ENCODE measurements around the gene B4GAT1.
"Not testable (repeated sequence)": the region's sequence is repeated elsewhere in the genome, so short reads cannot be mapped to it uniquely, and the experiment has no call there.

The B4GAT1 gene

DNA sequence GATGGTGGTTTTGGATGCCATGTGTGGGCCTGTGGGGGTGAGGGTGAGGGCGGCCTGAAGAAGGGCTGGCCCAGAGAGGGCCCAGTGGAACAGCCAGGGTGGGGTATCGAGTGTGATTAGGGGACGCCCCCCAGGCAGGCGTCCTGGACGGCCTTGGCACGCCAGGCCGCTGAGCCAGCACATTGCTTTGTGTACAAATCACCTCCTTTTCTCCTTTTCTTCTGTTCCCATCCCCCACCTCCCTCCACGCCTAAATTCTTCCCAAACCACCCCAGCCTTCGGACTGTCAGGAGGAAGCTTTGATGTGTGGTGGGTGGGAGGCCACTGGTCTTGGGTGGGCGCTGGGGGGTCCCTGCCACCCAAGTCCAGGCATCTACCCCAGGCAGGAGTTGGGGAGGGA lies 22.8 kb downstream of the B4GAT1 start:
- H3K4me3 ChIP-seq (IDR thresholded peaks at IDR 0.05; ENCODE audit: insufficient read depth, low read depth, low read length) = no peak overlapping the region
- H4K20me1 ChIP-seq (ENCODE audit: insufficient read depth) = no peaks in the 10 kb centered on the region
- no peaks in the 10 kb centered on the region; the same call in 1 of the 2 replicates for H3K27me3 ChIP-seq (ENCODE audit: insufficient read depth, low read depth)
- no peak overlapping the region for H3K9ac ChIP-seq
- H3K4me1 ChIP-seq (ENCODE audit: low read depth, poor library complexity, severe bottlenecking) = peaks cover 10% of the 10 kb centered on the region
- no peak overlapping the region for H3K27ac ChIP-seq
- H3K79me2 ChIP-seq (ENCODE audit: insufficient read depth, low read depth) = no peaks in the 10 kb centered on the region
- no peaks in the 10 kb centered on the region for H3K36me3 ChIP-seq (ENCODE audit: insufficient read depth)
- H2AFZ ChIP-seq (ENCODE audit: low read depth) = no peak overlapping the region
- no peak overlapping the region for H3K4me2 ChIP-seq
- TF ChIP-seq, protein P1, sequence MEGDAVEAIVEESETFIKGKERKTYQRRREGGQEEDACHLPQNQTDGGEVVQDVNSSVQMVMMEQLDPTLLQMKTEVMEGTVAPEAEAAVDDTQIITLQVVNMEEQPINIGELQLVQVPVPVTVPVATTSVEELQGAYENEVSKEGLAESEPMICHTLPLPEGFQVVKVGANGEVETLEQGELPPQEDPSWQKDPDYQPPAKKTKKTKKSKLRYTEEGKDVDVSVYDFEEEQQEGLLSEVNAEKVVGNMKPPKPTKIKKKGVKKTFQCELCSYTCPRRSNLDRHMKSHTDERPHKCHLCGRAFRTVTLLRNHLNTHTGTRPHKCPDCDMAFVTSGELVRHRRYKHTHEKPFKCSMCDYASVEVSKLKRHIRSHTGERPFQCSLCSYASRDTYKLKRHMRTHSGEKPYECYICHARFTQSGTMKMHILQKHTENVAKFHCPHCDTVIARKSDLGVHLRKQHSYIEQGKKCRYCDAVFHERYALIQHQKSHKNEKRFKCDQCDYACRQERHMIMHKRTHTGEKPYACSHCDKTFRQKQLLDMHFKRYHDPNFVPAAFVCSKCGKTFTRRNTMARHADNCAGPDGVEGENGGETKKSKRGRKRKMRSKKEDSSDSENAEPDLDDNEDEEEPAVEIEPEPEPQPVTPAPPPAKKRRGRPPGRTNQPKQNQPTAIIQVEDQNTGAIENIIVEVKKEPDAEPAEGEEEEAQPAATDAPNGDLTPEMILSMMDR (conservative IDR thresholded peaks at IDR 0.05; ENCODE audit: low read depth, low read length) = no peak

DNA sequence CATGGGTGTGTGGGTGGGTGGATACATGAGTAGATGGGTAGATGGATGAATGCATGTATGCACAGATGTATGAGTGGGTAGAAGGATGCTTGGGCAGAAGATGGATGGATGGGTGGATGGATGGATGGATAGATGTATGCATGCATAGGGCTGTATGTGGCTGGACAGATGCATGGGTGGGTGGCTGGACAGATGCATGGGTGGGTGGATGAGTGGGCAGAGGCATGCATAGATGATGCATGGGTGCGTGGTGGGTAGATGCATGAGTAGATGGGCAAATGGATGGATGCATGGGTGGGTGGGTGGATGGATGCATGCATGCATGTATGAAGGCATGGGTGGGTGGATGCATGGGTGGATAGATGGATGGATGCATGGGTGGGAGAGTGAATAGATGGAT lies 23.7 kb downstream of the B4GAT1 start:
- peaks cover 10% of the 10 kb centered on the region for H3K4me1 ChIP-seq (ENCODE audit: low read depth, poor library complexity, severe bottlenecking)
- no peak overlapping the region for H3K27ac ChIP-seq
- no peak overlapping the region for H3K9ac ChIP-seq
- no peaks in the 10 kb centered on the region for H3K79me2 ChIP-seq (ENCODE audit: insufficient read depth, low read depth)
- TF ChIP-seq, protein P1 (conservative IDR thresholded peaks at IDR 0.05; ENCODE audit: low read depth, low read length) = no peak
- H3K36me3 ChIP-seq (ENCODE audit: insufficient read depth) = no peaks in the 10 kb centered on the region
- no peak overlapping the region for H2AFZ ChIP-seq (ENCODE audit: low read depth)
- no peak overlapping the region for H3K4me3 ChIP-seq (IDR thresholded peaks at IDR 0.05; ENCODE audit: insufficient read depth, low read depth, low read length)
- no peak overlapping the region for H3K4me2 ChIP-seq
- H4K20me1 ChIP-seq (ENCODE audit: insufficient read depth) = no peaks in the 10 kb centered on the region
- H3K27me3 ChIP-seq (ENCODE audit: insufficient read depth, low read depth) = no peaks in the 10 kb centered on the region

DNA sequence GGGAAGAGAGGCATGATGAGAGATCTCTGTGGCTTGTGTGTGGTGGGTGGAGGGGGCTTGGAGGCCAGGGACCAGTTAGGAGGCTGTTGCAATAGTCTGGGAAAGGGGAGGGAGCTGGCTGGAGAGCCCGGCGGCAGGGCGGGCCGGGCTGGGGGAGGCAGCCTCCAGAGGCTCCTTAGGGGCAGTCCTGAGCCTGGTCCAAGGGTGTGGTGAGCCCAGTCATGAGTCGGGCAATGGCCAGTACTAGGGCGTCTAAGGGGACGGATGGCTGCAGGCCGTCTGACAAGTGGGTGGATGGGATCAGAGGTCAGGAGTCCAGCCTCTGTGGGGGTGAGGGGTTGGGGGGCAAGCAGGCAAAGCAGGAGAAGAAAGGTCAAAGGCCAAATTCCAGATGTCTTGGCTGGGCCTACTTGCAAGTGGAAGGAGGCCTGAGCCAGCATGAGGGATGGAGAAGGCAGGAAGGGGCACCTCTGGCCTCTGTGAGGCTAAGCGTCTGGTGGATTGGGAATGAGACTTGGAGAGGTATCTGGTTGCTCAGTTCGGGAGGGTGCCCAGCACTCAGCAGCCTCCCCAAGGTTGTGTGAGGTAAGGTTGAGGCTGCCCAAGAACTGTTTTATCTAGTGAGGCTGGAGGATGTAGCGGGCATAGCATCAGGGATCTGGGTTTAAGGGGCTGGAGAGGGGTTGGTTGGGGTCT lies 24.5 kb downstream of the B4GAT1 start:
- Histone ChIP-seq H4K20me1 (ENCODE audit: insufficient read depth) (no peaks in the 10 kb centered on the region), H2AFZ (ENCODE audit: low read depth) (no peak overlapping the region), H3K9ac (no peak overlapping the region), H3K36me3 (ENCODE audit: insufficient read depth) (no peaks in the 10 kb centered on the region), H3K4me3 (IDR thresholded peaks at IDR 0.05; ENCODE audit: insufficient read depth, low read depth, low read length) (no peak overlapping the region), H3K4me1 (ENCODE audit: low read depth, poor library complexity, severe bottlenecking) (peaks cover 5% of the 10 kb centered on the region), H3K79me2 (ENCODE audit: insufficient read depth, low read depth) (no peaks in the 10 kb centered on the region), H3K27me3 (ENCODE audit: insufficient read depth, low read depth) (no peaks in the 10 kb centered on the region), H3K27ac (no peak overlapping the region), H3K4me2 (no peak overlapping the region)
- TF ChIP-seq, protein P1 (conservative IDR thresholded peaks at IDR 0.05; ENCODE audit: low read depth, low read length) = no peak

DNA sequence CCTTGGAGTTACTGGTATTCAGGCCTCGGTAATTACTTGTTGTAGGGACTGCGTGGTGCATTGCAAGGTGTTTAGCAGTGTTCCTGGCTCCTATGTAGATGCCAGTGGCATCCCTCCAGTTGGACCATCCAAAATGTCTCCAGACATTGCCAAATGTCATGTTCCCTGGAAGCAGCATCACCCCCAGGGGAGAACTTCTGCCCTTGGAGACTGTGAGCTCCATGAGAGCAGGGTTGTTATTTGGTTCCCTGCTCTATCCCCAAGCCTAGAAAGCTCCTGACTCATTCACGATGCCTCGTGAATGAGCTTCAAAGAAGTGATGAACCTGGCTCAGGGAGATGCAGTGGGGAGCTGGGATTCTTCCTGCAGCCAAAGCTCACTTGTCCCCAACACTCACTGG lies 25.8 kb downstream of the B4GAT1 start:
- no peak overlapping the region for H3K27ac ChIP-seq

DNA sequence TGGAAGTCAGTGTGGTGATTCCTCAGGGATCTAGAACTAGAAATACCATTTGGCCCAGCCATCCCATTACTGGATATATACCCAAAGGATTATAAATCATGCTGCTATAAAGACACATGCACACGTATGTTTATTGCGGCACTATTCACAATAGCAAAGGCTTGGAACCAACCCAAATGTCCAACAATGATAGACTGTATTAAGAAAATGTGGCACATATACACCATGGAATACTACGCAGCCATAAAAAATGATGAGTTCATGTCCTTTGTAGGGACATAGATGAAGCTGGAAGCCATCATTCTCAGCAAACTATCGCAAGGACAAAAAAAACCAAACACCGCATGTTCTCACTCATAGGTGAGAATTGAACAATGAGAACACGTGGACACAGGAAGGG lies 26.7 kb downstream of the B4GAT1 start:
- H2AFZ ChIP-seq (ENCODE audit: low read depth); H3K4me1 ChIP-seq (ENCODE audit: low read depth, poor library complexity, severe bottlenecking); H3K4me3 ChIP-seq (IDR thresholded peaks at IDR 0.05; ENCODE audit: insufficient read depth, low read depth, low read length); H3K4me2 ChIP-seq; H3K27ac ChIP-seq; H3K9ac ChIP-seq; H4K20me1 ChIP-seq (ENCODE audit: insufficient read depth); H3K27me3 ChIP-seq (ENCODE audit: insufficient read depth, low read depth); H3K36me3 ChIP-seq (ENCODE audit: insufficient read depth); H3K79me2 ChIP-seq (ENCODE audit: insufficient read depth, low read depth): not testable (repeated sequence)

More for the DNA sequence above, 25.8 kb downstream of the B4GAT1 start:
- Histone ChIP-seq H3K4me1 (ENCODE audit: low read depth, poor library complexity, severe bottlenecking) (peaks cover 4% of the 10 kb centered on the region), H3K79me2 (ENCODE audit: insufficient read depth, low read depth) (no peaks in the 10 kb centered on the region), H2AFZ (ENCODE audit: low read depth) (no peak overlapping the region), H3K9ac (no peak overlapping the region), H3K4me2 (no peak overlapping the region), H4K20me1 (ENCODE audit: insufficient read depth) (no peaks in the 10 kb centered on the region), H3K27me3 (ENCODE audit: insufficient read depth, low read depth) (no peaks in the 10 kb centered on the region), H3K4me3 (IDR thresholded peaks at IDR 0.05; ENCODE audit: insufficient read depth, low read depth, low read length) (no peak overlapping the region), H3K36me3 (ENCODE audit: insufficient read depth) (no peaks in the 10 kb centered on the region)
- TF ChIP-seq, protein P1 (conservative IDR thresholded peaks at IDR 0.05; ENCODE audit: low read depth, low read length) = no peak

DNA sequence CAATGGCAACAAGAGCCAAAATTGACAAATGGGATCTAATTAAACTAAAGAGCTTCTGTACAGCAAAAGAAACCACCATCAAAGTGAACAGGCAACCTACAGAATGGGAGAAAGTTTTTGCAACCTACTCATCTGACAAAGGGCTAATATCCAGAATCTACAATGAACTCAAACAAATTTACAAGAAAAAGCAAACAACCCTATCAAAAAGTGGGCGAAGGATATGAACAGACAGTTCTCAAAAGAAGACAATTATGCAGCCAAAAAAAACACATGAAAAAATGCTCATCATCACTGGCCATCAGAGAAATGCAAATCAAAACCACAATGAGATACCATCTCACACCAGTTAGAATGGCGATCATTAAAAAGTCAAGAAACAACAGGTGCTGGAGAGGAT lies 27.1 kb downstream of the B4GAT1 start:
- not testable (repeated sequence) for H3K27me3 ChIP-seq (ENCODE audit: insufficient read depth, low read depth); H3K9ac ChIP-seq; H3K36me3 ChIP-seq (ENCODE audit: insufficient read depth)

More for the DNA sequence above, 27.1 kb downstream of the B4GAT1 start:
- H3K4me1 ChIP-seq (ENCODE audit: low read depth, poor library complexity, severe bottlenecking); H3K4me3 ChIP-seq (IDR thresholded peaks at IDR 0.05; ENCODE audit: insufficient read depth, low read depth, low read length); H3K79me2 ChIP-seq (ENCODE audit: insufficient read depth, low read depth); H4K20me1 ChIP-seq (ENCODE audit: insufficient read depth); H2AFZ ChIP-seq (ENCODE audit: low read depth); H3K4me2 ChIP-seq; H3K27ac ChIP-seq: not testable (repeated sequence)
